IgD-negative memory B cell (primary cell): ENCODE measurements around the gene TAOK1. TPM values are rescaled to one million over a fixed set of nuclear protein-coding genes. Genes with fewer than 3 reads are reported as not detected.

Experiments used
- polyA plus RNA-seq: library from polyadenylated mRNA; unstranded; fragments of 300-500 nt; fragmentation: Illumina TruSeq; gene quantifications from one replicate; pipeline ENCODE4 v1.2.3, GENCODE V29; 2021

Gene TAOK1
- polyA plus RNA-seq, 1 donor from 2014 or later: 4.0 TPM

Other genes with a start within 250 kb of the TAOK1 start
- gene MYO18A, start 210.0 kb upstream of the TAOK1 start, polyA plus RNA-seq: 39.6 TPM
- not detected for gene CRYBA1, start 143.5 kb upstream of the TAOK1 start, polyA plus RNA-seq
- 14.4 TPM for gene NUFIP2, start 96.2 kb upstream of the TAOK1 start, polyA plus RNA-seq
- gene ABHD15, start 176.7 kb downstream of the TAOK1 start, polyA plus RNA-seq: 11.7 TPM
- gene TP53I13, start 178.3 kb downstream of the TAOK1 start, polyA plus RNA-seq: 29.4 TPM
- 8.6 TPM for gene GIT1, start 199.3 kb downstream of the TAOK1 start, polyA plus RNA-seq
- gene ANKRD13B, start 202.8 kb downstream of the TAOK1 start, polyA plus RNA-seq: not detected
- not detected for gene CORO6, start 232.5 kb downstream of the TAOK1 start, polyA plus RNA-seq